Anterior cingulate cortex (tissue), 58 donors: ENCODE results near the gene MRPL58.

Experiments
- DNase-seq, 58 donors: peaks; one replicate each; lab custom pipeline; 2025; lab: John Stamatoyannopoulos, UW

Gene MRPL58

GRCh38 chr17:75067856-75068255 is 55.4 kb downstream of the MRPL58 start:
- DNase-seq = no peak

GRCh38 chr17:75068750-75069149 is 56.3 kb downstream of the MRPL58 start:
- no peak for DNase-seq

DNA sequence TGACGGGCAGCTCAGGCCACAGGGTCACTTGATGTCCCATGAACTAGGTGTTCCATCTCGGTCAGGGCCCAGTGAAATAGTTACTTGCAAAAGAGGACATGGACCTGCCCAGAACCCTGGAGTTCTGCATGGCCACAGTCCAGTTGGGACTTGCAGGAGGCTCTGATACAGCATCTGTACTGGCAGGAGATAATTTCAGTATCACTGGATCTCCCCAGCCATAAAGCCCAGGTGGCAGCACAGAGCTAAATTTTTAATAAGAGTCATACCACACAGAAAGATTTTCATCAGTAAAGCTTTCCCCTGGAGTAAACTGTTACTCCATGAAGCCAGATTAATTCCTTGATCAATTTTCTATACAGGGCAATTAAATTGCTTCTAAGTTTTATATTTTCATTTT is 57.3 kb downstream of the MRPL58 start:
- no peak for DNase-seq
